ENCODE data around the gene LDLRAD3.
"Not testable (repeated sequence)": the region's sequence is repeated elsewhere in the genome, so short reads cannot be mapped to it uniquely, and the experiment has no call there.

Gene LDLRAD3

DNA sequence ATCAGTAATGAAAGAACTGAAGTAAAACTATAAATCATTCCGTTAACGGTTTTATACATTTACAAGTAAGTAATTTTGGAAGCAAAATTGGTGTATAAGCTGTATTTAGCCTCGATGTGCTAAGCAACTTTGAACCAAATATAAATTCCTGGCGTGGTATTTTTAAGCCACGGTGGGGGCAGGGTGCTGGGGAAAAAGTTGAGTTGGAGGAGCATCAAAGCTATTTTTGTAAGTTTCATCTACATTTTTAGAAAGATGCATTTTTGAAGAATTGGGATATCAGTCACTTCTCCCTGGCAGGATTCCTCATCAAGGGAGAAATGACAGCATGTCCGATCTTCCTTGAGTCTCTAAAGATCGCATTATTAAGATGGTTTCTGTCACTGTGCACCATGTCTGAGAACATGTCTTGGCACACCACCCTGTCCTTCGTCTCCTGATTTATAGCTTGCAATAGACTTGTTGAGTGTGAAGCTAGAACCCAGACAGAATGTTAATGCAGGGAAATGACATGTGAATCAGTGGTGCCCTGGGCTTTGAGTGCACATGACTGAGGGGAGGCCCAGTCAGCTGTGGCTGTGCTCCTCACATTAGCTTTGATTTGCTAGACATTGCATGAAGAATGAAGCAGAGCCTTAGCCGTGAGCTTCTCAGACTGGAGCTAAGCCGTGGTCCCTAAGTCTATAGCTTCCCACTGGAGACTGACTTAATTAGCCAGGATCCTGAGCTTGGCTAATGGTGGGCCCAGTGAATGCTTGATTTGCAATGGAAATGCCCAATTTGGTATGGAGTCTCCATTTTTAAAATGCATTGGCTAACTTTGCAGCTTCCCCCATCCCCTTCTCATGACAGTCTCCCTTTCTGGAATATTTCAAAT, 218.4 kb downstream of the LDLRAD3 start:
- DNase-seq (ENCODE audit: low read depth in 2 of 2) = no peak

DNA sequence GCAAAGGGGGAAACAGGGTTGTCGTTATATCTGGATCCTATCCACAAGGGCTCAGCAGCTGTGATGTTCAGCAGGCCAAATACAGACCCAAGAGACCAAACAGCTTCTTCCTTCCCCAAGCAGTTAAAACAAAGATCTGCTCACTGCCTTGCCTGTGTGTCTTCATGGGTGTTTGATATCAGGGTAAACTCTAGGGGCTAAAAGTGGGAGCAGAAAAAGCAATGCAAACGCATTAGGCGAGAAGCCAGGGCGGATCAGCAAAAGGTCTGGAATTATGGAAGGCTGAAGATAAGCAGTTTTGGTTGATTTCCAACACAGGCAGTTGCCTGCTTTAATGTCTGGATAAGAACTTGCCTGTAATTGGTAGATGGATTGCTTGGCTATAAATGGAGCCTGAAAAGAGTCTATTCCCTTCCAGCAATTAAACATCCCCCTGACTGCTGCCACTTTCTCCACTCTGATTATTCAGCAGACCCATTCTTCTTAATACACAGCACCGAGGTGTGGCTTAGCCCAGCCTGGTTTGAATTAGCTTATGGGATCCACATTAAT, 219.1 kb downstream of the LDLRAD3 start:
- DNase-seq (ENCODE audit: low read depth in 2 of 2) = no peak

DNA sequence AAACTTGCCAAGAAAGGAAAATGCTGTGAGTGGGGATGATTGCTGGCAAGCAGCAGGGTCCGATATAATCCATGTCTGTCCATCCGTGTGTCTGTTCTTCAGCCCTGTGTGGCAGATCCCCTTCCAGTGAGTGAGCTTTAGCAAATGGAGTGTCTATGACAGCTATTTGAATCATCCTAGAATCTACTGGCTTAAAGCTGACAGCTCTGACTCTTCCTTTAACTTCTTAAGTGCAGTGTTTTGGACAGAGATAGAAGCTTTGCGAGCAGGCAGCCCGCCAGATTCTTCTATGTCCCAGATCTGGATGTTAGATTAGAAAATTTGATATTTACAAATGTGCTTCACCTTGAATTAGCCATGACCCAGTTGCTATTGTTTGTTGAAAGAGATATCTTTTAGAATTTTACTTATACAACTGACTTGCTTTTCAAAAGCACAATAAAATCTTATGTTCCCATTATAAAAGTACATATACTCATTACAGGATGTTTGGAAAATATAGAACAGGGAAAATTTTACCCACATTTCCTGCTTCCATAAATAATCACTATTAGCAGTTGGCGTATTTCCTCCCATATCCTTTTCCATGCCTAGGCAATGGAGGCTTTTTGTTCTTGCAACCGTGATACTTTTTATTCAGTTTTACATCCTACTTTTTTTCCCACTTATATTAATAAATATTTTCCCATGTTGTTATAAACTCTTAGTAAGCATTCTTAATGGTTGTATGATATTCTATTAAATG, 220.8 kb downstream of the LDLRAD3 start:
- DNase-seq (ENCODE audit: low read depth in 2 of 2) = no peak

DNA sequence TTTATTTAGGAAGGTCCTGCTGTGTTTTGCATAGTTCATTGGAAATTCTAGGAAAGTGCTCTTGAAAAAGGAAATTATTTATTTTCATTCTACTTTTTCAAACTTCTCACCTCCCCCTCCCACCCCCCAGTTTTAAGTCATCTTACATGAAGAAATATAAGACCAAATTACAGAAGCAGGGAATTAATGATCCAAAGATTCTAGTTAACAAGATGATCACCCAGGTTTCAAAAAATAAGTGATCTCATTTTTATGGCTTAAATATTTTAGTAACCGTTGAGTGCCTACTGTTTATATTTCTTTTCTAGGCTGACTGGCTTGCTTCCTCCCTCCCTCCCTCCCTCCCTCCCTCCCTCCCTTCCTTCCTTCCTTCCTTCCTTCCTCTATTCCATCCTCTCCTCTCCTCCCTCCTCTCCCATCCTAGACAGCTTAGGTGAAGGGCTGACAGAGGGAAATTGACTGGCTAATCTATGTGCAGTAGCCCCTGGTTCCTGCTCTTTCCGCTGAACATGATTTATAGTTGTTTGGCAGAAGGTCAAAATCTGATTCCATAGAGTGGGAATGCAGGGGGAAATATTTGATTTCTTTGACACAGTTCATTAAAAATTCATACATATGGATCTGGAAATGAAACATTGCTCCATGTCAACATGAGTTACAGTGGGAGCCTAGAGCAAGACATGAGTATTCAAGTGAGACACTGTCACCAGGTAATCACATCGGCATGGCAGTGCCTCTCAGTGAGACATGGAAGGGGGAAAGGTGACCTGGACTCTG, 221.9 kb downstream of the LDLRAD3 start:
- DNase-seq (ENCODE audit: low read depth in 2 of 2) = no peak

GRCh38 chr11:36167073-36167472, 223.2 kb downstream of the LDLRAD3 start:
- no peak for DNase-seq (ENCODE audit: low read depth in 2 of 2)

GRCh38 chr11:36167729-36168128, 223.9 kb downstream of the LDLRAD3 start:
- no peak for DNase-seq (ENCODE audit: low read depth in 2 of 2)

GRCh38 chr11:36177836-36178235, 234.0 kb downstream of the LDLRAD3 start:
- DNase-seq (ENCODE audit: low read depth in 2 of 2) = no peak

- no peak for DNase-seq (ENCODE audit: low read depth in 2 of 2)
These were observed 242.7 kb downstream of the LDLRAD3 start for GRCh38 chr11:36186340-36187175.

DNA sequence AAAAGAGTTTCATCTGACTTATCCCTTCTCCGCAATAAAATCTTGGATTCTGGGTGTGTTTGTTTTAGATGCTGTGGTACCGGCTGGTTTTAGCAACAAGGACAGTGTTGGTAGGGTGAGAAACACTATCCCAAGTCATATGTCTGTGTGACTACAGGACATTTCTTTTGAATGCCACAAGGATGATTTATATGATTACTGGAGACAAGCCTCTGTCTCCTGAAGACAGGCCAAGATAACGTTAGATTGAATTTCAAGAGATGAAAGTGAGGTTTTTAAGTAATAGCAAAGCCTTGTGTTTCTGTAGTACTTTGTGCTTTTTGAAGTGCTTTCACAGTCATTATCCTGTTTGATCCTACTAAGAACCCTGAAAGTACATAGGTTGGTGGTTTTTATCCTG, 243.8 kb downstream of the LDLRAD3 start:
- DNase-seq (ENCODE audit: low read depth in 2 of 2) = no peak

GRCh38 chr11:36189735-36190134, 245.9 kb downstream of the LDLRAD3 start:
- DNase-seq (ENCODE audit: low read depth in 2 of 2) = not testable (repeated sequence)

- DNase-seq (ENCODE audit: low read depth in 2 of 2) = no peak
These were observed 248.1 kb downstream of the LDLRAD3 start for GRCh38 chr11:36191941-36192340.

- DNase-seq (ENCODE audit: low read depth in 2 of 2) = no peak
These were observed 248.8 kb downstream of the LDLRAD3 start for GRCh38 chr11:36192425-36193289.

GRCh38 chr11:36193290-36193619, 249.4 kb downstream of the LDLRAD3 start:
- no peak for DNase-seq (ENCODE audit: low read depth in 2 of 2)

- no peak for DNase-seq (ENCODE audit: low read depth in 2 of 2)
These were observed 249.9 kb downstream of the LDLRAD3 start for GRCh38 chr11:36193721-36194120.

DNA sequence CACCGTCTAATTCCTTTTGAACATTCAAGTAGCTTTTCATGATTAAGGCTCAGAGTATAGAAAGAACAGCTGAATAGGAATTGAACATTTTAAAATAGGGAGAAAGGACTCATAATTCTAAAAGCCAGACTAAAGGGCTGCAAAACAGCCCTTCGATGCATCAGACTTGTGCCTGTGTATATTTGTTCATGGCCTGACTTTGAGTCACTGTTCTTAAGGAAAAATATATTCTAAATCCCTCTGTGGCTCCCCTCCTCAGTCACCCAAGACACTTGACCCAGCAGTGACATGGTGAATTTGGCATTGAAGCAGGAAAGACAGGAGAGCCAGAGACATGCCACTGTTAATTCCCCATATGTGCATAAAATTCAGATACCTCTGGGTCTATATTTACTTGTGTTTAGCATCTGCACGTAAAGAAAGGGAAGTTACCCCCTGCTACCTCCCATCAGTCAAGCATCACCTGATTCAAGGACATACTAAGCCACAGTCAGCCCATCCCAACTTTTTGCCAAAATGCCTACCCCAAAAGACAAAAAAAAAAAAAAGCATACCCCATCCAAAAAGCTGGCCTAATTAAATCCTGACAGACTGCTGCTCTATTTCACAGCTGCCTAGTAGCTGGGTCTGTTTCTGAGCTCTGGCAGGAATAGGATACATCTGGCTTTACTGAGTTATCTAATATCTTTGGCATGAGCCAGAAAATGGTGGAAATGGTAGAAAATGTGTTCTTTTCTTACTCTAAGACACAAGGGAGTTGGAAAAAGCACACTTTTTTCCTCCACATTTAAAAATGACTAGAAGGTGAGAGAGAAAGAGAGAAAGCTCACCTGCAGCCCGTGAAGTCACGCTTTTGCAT, 251.9 kb downstream of the LDLRAD3 start:
- DNase-seq (ENCODE audit: low read depth in 2 of 2) = no peak

DNA sequence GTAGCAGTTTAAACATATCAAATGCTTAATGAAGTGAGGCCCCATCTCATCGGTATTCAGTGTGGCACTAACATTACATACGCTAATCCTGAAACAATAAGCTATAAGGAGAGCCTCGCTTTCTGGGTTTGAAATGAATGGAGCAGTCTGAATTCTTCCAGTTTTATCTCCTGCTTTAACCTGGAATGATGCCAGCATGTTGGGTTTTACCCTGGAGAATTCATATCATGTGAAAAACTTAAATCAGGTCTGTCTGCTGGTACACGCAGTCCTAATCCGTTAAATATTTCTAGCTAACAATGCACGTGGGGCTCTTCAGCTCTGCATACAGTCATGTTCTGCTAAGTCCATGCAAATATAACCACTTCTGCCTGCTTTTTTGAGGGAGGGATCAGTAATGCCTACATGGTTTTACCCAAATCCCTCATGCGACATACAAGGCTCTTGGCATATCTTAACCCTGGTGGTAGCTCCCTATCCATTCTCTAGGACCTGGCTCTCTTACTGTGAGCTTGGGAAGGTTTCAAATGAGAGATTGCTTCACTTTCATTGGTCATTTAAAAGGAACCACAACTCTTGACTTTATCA, 252.6 kb downstream of the LDLRAD3 start:
- DNase-seq (ENCODE audit: low read depth in 2 of 2) = no peak

DNA sequence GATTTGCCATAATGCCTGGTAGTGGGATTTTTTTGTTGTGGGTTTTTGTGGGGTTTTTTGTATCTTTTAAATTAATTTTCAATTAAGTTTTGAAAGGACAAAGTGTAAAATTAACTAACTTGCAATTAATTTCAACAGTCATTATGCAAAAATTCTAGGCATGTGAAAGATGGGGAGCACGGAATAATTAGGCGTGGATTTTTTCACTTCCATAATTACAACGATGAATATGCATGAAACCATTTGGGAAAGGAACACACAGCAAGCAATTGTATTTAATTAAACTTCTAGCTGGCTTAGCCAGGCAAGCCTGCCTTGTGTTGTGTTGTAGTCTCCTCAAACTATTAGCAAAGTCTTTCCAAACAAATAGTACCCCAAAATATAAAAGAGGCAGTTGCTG, 257.5 kb downstream of the LDLRAD3 start:
- no peak for DNase-seq (ENCODE audit: low read depth in 2 of 2)

DNA sequence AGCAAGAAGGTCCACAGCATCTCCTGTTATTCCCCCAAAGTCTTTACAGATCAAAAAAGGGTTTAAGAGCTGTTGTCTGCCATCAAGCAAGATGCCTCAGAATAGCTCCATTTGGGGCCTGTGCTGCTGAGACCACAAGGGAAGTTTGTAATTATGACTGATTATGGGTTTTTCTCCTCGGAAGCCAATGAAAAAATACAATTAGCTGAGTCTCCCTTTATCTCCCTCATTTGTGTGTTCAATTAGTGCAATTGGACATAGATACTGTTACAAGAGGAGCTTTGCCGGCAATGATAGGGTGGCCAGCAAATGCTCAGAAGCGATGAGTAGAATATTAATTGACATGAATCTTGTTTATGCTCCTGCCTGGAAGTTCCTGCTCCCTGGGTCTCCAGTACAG, 261.7 kb downstream of the LDLRAD3 start:
- no peak for DNase-seq (ENCODE audit: low read depth in 2 of 2)

GRCh38 chr11:36210529-36210928, 266.7 kb downstream of the LDLRAD3 start:
- DNase-seq (ENCODE audit: low read depth in 2 of 2) = no peak
